ENCODE results near the gene BHMT. TPM values are rescaled to one million over a fixed set of nuclear protein-coding genes. Genes with fewer than 3 reads are reported as not detected.

The BHMT gene
- total and polyA plus RNA-seq, 2 of the 4 experiments (the other 2 are of a cell fraction) = not detected

- no peak overlapping the region for H2BK120ac ChIP-seq (ENCODE audit: low read depth, low read length)
- H2AK9ac ChIP-seq (replicated peaks; ENCODE audit: low read depth, low read length, poor library complexity) = no peak overlapping the region
- dilution Hi-C loops (cut with HindIII; ENCODE audit: low sequenced_read_pairs, unreplicated experiment) = no loop called here
- no peak overlapping the region for H3K27ac ChIP-seq (ENCODE audit: insufficient read depth, low read length)
- 93% methylated on average over 2 of the region's 5 CpGs; no CpG with 5 or more reads in 1 of the 2 experiments for WGBS, 2 experiments (ENCODE audit: extremely low coverage in 2 of 2, insufficient read length in 1 of 2)
- H2AFZ ChIP-seq (replicated peaks; ENCODE audit: low read length, poor library complexity) = no peak overlapping the region
- no peaks in the 10 kb centered on the region for H3K9me3 ChIP-seq (ENCODE audit: control insufficient read depth, insufficient read depth, low read length)
- CTCF ChIA-PET = no interaction called here
- H2BK5ac ChIP-seq (ENCODE audit: low read depth, low read length, poor library complexity, severe bottlenecking) = no peak overlapping the region
- BruUV-seq (replicated peaks) = no TSS peak
- H3K18ac ChIP-seq (ENCODE audit: low read depth, low read length) = no peak overlapping the region
- DNase-seq (no peak), ATAC-seq (ENCODE audit: low read depth) (no peak)
- H4K91ac ChIP-seq (ENCODE audit: insufficient read depth, low read depth, low read length) = no peak overlapping the region
- H3K9me1 ChIP-seq (ENCODE audit: insufficient read depth, low read length) = no peaks in the 10 kb centered on the region
- H4K5ac ChIP-seq (ENCODE audit: low read depth, low read length) = no peak overlapping the region
- H3K36me3 ChIP-seq (ENCODE audit: control insufficient read depth, insufficient read depth, low read length) = no peaks in the 10 kb centered on the region
- intact Hi-C loops (cut with micrococcal nuclease) = loop anchor here (5.0 kb wide), 1 partner anchor 70 kb away; no protein-coding TSS in a partner anchor
- H3K4me1 ChIP-seq (ENCODE audit: control insufficient read depth, insufficient read depth, low read length) = no peaks in the 10 kb centered on the region
- no peak overlapping the region for H3K14ac ChIP-seq (replicated peaks; ENCODE audit: low read depth, low read length)
- TF ChIP-seq MXI1 (IDR thresholded peaks at IDR 0.05; ENCODE audit: borderline replicate concordance, low read depth, low read length) = no peak
- no peak for TF ChIP-seq CTCF (conservative IDR thresholded peaks at IDR 0.05; ENCODE audit: low read depth, low read length)
- no peak for TF ChIP-seq MAFK (IDR thresholded peaks at IDR 0.05; ENCODE audit: low read depth, low read length)
- TF ChIP-seq SMC3 (IDR thresholded peaks at IDR 0.05; ENCODE audit: low read depth, low read length) = no peak
- TF ChIP-seq USF2 (IDR thresholded peaks at IDR 0.05; ENCODE audit: low read depth, low read length) = no peak
- TF ChIP-seq POLR2A (IDR thresholded peaks at IDR 0.05; ENCODE audit: low read depth, low read length) = no peak
- TF ChIP-seq CEBPB (IDR thresholded peaks at IDR 0.05; ENCODE audit: low read depth, low read length) = no peak
- TF ChIP-seq RFX5 (IDR thresholded peaks at IDR 0.05; ENCODE audit: low read depth, low read length) = no peak
- no peak overlapping the region for H3K23ac ChIP-seq (ENCODE audit: low read depth, low read length)
- H4K20me1 ChIP-seq (ENCODE audit: insufficient read depth, low read length) = no peaks in the 10 kb centered on the region
- no peaks in the 10 kb centered on the region for H3K79me1 ChIP-seq (ENCODE audit: low read depth in 1 of 2, low read length in 2 of 2)
- H2BK20ac ChIP-seq (ENCODE audit: low read depth, low read length) = no peak overlapping the region
- H3K4me3 ChIP-seq (ENCODE audit: insufficient read depth, low read depth, low read length) = no peak overlapping the region
- peaks cover 53% of the 10 kb centered on the region for H3K27me3 ChIP-seq (ENCODE audit: control insufficient read depth, insufficient read depth, low read length)
- POLR2A ChIA-PET (ENCODE audit: unreplicated experiment) = no interaction called here
- in situ Hi-C loops (cut with MboI; ENCODE audit: low sequenced_read_pairs) = no loop called here
- H3K4me2 ChIP-seq (ENCODE audit: low read depth, low read length) = no peak overlapping the region
- H3K56ac ChIP-seq (ENCODE audit: extremely low read depth, insufficient read depth, low read length) = no peak overlapping the region
- H3K4ac ChIP-seq (ENCODE audit: low read depth, low read length) = no peak overlapping the region
- no peak overlapping the region for H2BK15ac ChIP-seq (ENCODE audit: low read depth, low read length)
- H3K9ac ChIP-seq (ENCODE audit: low read depth, low read length) = no peak overlapping the region
- H4K8ac ChIP-seq (ENCODE audit: low read depth in 2 of 2, low read length in 2 of 2) = no peak overlapping the region
- H2AK5ac ChIP-seq (ENCODE audit: low read depth, low read length) = no peak overlapping the region
Observed at GRCh38 chr5:79112703-79113058, 1.1 kb downstream of the BHMT start.

Measured in IMR-90 (cell line).